Retinal pigment epithelial cell (primary cell): ENCODE results near the gene STXBP6.

Experiments
- DNase-seq: peaks from one replicate; pipeline ENCODE4 v3.0.0-alpha.2; 2010; ENCODE audit warnings: low read depth
- H3K4me3 ChIP-seq: 2 replicates; pipeline ENCODE4 v1.5.1; 2011; ENCODE audit warnings: mild to moderate bottlenecking, low read length, control low read depth, moderate library complexity
- TF ChIP-seq, protein P1 (sequence below): conservative IDR thresholded peaks from 2 replicates; pipeline ENCODE4 v1.5.1; 2011; ENCODE audit warnings: low read depth, low read length, control low read depth, inconsistent platforms

STXBP6 gene

DNA sequence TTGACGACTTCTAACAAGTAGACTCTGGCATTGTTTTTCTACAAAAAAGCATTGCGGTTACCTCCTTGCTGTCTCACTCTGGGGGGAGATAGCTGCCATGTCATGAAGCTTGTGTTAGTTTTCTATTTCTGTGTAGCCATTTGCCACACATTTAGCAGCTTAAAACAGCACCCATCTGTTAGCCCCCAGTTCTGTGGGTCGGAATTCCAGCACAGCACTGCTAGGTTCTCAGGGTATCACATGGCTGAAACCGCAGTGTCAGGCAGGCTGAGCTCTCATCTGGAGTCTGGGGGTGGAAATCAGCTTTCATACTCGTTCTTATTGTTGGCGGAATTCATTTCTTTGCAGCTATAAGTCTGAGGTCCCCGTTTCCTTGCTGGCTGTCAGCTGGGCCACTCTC, 19.9 kb upstream of the STXBP6 start:
- DNase-seq = no peak
- no peak overlapping the region for H3K4me3 ChIP-seq
- TF ChIP-seq, protein P1, sequence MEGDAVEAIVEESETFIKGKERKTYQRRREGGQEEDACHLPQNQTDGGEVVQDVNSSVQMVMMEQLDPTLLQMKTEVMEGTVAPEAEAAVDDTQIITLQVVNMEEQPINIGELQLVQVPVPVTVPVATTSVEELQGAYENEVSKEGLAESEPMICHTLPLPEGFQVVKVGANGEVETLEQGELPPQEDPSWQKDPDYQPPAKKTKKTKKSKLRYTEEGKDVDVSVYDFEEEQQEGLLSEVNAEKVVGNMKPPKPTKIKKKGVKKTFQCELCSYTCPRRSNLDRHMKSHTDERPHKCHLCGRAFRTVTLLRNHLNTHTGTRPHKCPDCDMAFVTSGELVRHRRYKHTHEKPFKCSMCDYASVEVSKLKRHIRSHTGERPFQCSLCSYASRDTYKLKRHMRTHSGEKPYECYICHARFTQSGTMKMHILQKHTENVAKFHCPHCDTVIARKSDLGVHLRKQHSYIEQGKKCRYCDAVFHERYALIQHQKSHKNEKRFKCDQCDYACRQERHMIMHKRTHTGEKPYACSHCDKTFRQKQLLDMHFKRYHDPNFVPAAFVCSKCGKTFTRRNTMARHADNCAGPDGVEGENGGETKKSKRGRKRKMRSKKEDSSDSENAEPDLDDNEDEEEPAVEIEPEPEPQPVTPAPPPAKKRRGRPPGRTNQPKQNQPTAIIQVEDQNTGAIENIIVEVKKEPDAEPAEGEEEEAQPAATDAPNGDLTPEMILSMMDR = no peak

DNA sequence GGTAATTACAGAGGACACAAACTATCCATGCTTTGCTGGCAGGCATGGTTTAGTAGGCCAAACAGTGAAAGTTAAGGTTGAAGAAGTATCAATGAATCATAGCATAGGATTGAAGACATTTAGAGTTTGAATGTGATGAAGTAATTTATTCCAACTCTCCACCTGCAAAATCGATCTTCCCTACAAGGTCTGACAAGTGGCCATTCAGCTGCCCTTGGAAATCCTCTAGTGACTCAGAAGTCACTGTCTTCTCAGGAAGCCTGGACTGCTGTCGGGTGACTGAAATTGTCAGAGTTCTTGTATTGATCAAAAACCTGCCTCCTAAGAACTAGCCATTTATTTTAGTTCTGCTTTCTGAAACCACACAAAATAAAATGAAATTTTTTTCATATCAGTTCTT, 17.7 kb upstream of the STXBP6 start:
- no peak overlapping the region for H3K4me3 ChIP-seq
- no peak for DNase-seq
- TF ChIP-seq, protein P1 = no peak

DNA sequence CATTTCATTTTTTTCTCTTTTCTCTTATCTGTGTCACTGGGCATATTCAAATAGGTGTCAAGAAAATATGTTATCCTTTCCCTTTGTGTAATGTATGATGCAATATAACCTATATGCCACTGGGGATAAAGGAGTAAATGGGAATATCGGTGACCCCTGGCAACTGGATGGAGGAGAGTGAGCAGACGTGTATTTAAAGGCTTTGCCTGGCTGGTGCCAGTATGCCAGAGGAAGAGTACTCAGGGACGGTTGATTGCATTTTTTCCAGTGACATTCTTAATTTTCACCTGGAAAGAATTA, 12.0 kb upstream of the STXBP6 start:
- DNase-seq = no peak
- H3K4me3 ChIP-seq = no peak overlapping the region
- TF ChIP-seq, protein P1 = no peak

DNA sequence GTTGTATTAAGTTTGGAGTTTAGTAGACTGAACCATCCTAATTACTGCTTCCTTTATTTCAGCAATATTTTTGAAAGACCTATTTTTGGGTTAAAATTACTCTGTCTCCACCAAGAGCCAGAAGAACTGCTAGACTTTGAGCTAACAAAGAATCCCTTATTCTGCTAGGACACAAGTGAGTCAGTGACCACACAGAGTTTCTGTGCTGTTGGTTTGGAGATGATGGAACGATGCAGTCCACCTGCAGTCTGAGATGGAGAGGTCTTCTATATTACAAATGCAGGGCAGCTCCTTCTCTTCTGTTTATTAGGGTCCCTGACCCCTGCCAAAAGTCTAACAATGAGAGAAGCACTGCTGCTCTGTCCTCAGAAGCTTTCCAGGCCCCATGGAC, 6.7 kb upstream of the STXBP6 start:
- DNase-seq = no peak
- H3K4me3 ChIP-seq = no peak overlapping the region
- TF ChIP-seq, protein P1 = no peak

DNA sequence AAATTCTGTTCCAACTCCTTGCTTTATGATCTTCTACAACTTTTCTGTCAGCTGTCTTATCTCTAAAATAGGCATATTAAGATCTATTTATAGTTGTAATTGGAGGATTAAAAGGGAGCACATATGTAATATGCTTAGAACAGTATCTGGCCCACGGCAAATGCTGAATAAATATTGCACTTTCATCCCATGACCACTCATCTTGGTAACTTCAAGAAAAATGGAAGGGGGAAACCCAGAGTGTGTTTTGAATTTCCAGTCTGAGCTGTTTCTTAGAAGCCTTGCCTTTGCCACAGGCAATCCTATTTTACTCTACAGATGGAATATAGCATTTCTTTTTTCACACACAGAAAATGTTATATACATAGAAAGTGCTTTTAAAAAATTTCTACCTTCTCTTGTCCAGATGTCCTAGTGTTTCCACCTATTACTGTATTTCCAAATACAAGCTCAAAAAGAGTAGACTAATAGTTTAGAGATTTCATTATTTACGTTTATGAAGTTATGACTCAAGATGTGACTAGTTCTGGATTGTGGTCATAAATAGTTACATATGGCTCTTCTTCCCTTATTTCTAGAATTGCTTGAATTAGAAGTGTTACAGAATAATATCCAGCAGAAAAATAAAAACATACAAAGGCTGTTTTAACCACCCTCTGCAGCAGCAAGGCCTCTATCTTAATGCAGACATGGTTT, 6.2 kb upstream of the STXBP6 start:
- TF ChIP-seq, protein P1 = no peak
- no peak for DNase-seq
- H3K4me3 ChIP-seq = no peak overlapping the region

DNA sequence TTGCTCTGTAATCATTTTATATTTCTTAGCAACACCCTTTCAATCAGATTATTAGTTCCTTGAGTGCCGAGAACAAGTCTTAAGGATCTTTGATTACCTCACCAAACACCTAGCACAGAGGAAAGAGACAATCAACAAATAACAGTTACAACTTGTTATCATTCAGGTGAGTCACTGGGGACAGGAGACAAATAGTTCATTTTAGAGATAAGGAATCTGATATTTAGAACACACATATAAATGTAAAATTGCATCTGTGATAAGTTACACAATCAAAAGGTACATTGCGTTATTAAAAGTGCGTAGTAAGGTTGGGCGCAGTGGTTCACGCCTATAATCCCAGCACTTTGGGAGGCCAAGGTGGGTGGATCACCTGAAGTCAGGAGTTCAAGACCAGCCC, 5.1 kb upstream of the STXBP6 start:
- DNase-seq = no peak
- no peak overlapping the region for H3K4me3 ChIP-seq
- TF ChIP-seq, protein P1 = no peak

DNA sequence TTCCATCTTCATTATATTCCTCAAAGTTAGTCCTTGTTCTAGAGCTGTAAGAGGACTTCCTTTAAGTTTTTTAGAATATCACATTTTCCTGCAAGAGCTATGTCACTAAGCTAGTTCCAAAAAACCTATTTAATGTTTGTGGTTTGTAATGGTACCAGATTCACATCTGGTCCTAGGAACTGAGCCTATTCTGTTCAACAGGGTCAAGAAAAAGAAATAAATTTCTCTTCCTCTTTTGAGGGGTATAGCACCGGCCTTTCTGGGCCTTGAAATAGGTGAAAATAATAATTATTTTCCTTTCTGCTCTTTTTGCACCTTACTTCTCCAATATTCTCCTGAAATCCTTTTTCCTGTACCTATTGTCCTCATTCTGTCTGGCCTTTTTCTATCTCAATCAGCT, 3.6 kb upstream of the STXBP6 start:
- TF ChIP-seq, protein P1 = no peak
- no peak overlapping the region for H3K4me3 ChIP-seq
- no peak for DNase-seq
